ENCODE measurements around the gene SKOR2.
A peak's percentile ranks its signal among the peaks of the same experiment; 100 is the strongest.
"Not testable (repeated sequence)": the region's sequence is repeated elsewhere in the genome, so short reads cannot be mapped to it uniquely, and the experiment has no call there.

The SKOR2 gene

DNA sequence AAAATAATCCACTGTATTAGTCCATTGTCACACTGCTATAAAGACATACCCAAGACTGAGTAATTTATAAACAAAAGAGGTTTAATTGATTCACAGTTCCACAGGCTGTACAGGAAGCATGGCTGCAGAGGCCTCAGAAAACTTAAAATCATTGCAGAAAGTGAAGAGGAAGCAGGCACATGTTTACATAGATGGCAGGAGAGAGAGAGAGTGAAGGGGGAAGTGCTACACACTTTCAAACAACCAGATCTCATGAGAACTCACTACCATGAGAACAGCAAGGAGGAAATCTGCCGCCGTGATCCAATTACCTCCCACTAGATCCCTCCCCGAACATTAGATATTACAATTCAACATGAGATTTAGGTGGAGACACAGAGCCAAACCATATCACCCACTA is 55.5 kb downstream of the SKOR2 start:
- H3K79me1 ChIP-seq (ENCODE audit: low read length); H3K4me3 ChIP-seq (ENCODE audit: low read depth, low read length); H2BK120ac ChIP-seq (ENCODE audit: insufficient read depth, low read length, poor library complexity); H3K36me3 ChIP-seq (ENCODE audit: control insufficient read depth in 1 of 2, insufficient read depth in 2 of 2, low read length in 2 of 2); H3K27ac ChIP-seq (ENCODE audit: low read depth, low read length); H3K18ac ChIP-seq (ENCODE audit: low read length); H3K4me1 ChIP-seq (ENCODE audit: control insufficient read depth in 1 of 2, insufficient read depth in 2 of 2, low read length in 2 of 2); H3K79me2 ChIP-seq (ENCODE audit: control insufficient read depth, insufficient read depth, low read length, poor library complexity); H4K91ac ChIP-seq (ENCODE audit: low read depth, low read length); H2AK5ac ChIP-seq (ENCODE audit: low read length); H2BK5ac ChIP-seq (ENCODE audit: low read depth, low read length, poor library complexity); H3K27me3 ChIP-seq (ENCODE audit: insufficient read depth, low read length); H3K9me3 ChIP-seq (ENCODE audit: insufficient read depth, low read depth, low read length); H2AFZ ChIP-seq (ENCODE audit: insufficient read depth, low read length, poor library complexity); H4K12ac ChIP-seq (ENCODE audit: low read depth, low read length); H3K9ac ChIP-seq (ENCODE audit: low read length); H3K23ac ChIP-seq (ENCODE audit: low read length); DNase-seq; H4K8ac ChIP-seq (ENCODE audit: low read depth, low read length); H2BK12ac ChIP-seq (ENCODE audit: low read length); H3K4me2 ChIP-seq (ENCODE audit: low read length); H3K14ac ChIP-seq (ENCODE audit: low read length); H3K4ac ChIP-seq (ENCODE audit: low read depth, low read length): not testable (repeated sequence)
- WGBS (ENCODE audit: extremely low coverage, insufficient coverage, insufficient read length): no CpG with 5 or more reads among the region's 3 CpGs

DNA sequence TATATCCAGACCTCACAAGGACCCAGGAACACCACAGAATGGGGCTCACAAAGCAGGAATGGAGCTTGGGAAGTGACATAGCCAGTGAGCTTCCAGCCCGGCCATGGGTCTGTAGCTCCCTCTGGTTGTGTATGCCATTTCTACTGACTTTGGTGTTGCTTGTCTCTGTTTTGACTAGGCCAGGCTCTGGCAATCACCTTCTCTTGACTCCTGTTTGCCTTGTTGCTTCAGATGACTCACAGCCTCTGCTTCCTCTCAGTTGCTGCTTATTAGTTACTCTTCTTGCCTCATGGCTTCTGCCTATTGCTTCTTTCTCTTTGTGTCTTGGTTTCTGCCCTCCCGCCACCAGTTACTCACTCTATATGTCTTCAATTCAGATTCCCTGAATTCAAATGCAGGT is 59.5 kb downstream of the SKOR2 start:
- Histone ChIP-seq H3K27ac (ENCODE audit: low read depth, low read length) (no peak overlapping the region), H3K4me3 (ENCODE audit: low read depth, low read length) (no peak overlapping the region), H2AK5ac (ENCODE audit: low read length) (no peak overlapping the region), H3K4ac (ENCODE audit: low read depth, low read length) (no peak overlapping the region), H2AFZ (ENCODE audit: insufficient read depth, low read length, poor library complexity) (no peak overlapping the region), H3K4me1 (ENCODE audit: control insufficient read depth in 1 of 2, insufficient read depth in 2 of 2, low read length in 2 of 2) (no peaks in the 10 kb centered on the region), H2BK120ac (ENCODE audit: insufficient read depth, low read length, poor library complexity) (no peak overlapping the region), H4K12ac (ENCODE audit: low read depth, low read length) (no peak overlapping the region), H3K14ac (ENCODE audit: low read length) (no peak overlapping the region), H2BK5ac (ENCODE audit: low read depth, low read length, poor library complexity) (no peak overlapping the region), H3K27me3 (ENCODE audit: insufficient read depth, low read length) (no peaks in the 10 kb centered on the region), H3K9ac (ENCODE audit: low read length) (no peak overlapping the region), H2BK12ac (ENCODE audit: low read length) (no peak overlapping the region), H4K91ac (ENCODE audit: low read depth, low read length) (no peak overlapping the region), H3K4me2 (ENCODE audit: low read length) (no peak overlapping the region), H3K79me2 (ENCODE audit: control insufficient read depth, insufficient read depth, low read length, poor library complexity) (no peaks in the 10 kb centered on the region), H3K23ac (ENCODE audit: low read length) (no peak overlapping the region), H4K8ac (ENCODE audit: low read depth, low read length) (no peak overlapping the region), H3K36me3 (ENCODE audit: control insufficient read depth in 1 of 2, insufficient read depth in 2 of 2, low read length in 2 of 2) (no peaks in the 10 kb centered on the region), H3K9me3 (ENCODE audit: insufficient read depth, low read depth, low read length) (peaks cover 1% of the 10 kb centered on the region), H3K18ac (ENCODE audit: low read length) (no peak overlapping the region), H3K79me1 (ENCODE audit: low read length) (no peaks in the 10 kb centered on the region)
- DNase-seq: no peak
- WGBS (ENCODE audit: extremely low coverage, insufficient coverage, insufficient read length): no CpG with 5 or more reads among the region's 2 CpGs

DNA sequence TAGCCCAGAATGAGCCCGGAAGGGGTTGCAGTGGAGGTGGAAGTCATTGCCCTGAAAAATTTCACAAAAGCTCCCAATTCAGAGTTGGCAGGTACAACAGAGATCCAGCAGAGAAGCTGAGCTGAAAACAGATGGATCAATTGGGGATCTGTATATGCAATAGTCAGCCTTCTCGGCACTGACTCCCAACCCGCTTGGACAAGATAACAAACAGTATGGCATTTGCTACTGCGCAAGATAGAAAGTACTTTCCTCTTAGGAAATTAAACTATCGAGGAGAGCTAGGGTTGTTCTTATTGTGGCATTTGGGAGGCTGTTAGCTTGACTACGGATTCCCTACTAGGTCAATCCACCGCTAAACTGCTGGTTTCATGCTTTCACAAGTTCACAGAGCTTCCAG is 63.7 kb downstream of the SKOR2 start:
- Histone ChIP-seq H2BK12ac (ENCODE audit: low read length) (no peak overlapping the region), H3K14ac (ENCODE audit: low read length) (no peak overlapping the region), H2BK120ac (ENCODE audit: insufficient read depth, low read length, poor library complexity) (no peak overlapping the region), H3K27me3 (ENCODE audit: insufficient read depth, low read length) (no peaks in the 10 kb centered on the region), H4K8ac (ENCODE audit: low read depth, low read length) (no peak overlapping the region), H3K18ac (ENCODE audit: low read length) (no peak overlapping the region), H3K4ac (ENCODE audit: low read depth, low read length) (no peak overlapping the region), H4K12ac (ENCODE audit: low read depth, low read length) (no peak overlapping the region), H3K4me3 (ENCODE audit: low read depth, low read length) (no peak overlapping the region), H3K23ac (ENCODE audit: low read length) (no peak overlapping the region), H3K4me1 (ENCODE audit: control insufficient read depth in 1 of 2, insufficient read depth in 2 of 2, low read length in 2 of 2) (no peaks in the 10 kb centered on the region), H2AFZ (ENCODE audit: insufficient read depth, low read length, poor library complexity) (no peak overlapping the region), H3K9me3 (ENCODE audit: insufficient read depth, low read depth, low read length) (peaks cover 8% of the 10 kb centered on the region), H3K9ac (ENCODE audit: low read length) (no peak overlapping the region), H3K36me3 (ENCODE audit: control insufficient read depth in 1 of 2, insufficient read depth in 2 of 2, low read length in 2 of 2) (no peaks in the 10 kb centered on the region), H3K79me2 (ENCODE audit: control insufficient read depth, insufficient read depth, low read length, poor library complexity) (no peaks in the 10 kb centered on the region), H3K4me2 (ENCODE audit: low read length) (no peak overlapping the region), H3K79me1 (ENCODE audit: low read length) (no peaks in the 10 kb centered on the region), H4K91ac (ENCODE audit: low read depth, low read length) (no peak overlapping the region), H2AK5ac (ENCODE audit: low read length) (no peak overlapping the region), H3K27ac (ENCODE audit: low read depth, low read length) (no peak overlapping the region), H2BK5ac (ENCODE audit: low read depth, low read length, poor library complexity) (no peak overlapping the region)
- no CpG with 5 or more reads among the region's 7 CpGs for WGBS (ENCODE audit: extremely low coverage, insufficient coverage, insufficient read length)
- peak in 1 of 2 donors; percentile 27 for DNase-seq

DNA sequence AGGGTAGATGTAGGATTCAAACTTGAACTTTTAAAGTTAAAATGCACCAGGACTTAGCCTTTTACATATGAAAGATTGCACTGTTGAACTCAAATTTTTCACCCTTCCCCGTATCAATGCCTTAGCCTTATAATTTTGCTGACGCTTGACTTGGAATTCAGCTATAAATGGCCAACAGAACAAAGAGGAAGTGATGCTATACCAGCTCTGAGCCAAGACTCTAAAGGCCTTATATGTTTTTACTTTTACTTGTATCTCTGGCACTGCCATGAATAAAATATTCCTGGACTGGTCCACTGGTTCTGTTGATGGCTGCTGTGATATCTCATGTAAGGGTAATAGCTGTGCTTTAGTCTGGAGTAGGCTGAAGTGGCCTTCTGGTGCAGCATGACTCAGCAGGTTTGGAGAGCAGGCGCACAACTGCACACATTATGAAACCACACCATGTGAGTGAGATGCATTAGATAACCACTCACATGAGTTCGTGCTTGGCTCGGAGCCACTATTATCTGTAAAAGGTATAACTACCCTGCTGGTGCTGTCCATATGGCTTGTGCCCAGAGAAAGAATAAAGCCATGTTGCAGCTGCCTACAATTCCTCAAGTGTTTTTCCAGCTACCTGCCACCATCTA is 66.9 kb downstream of the SKOR2 start:
- no peak overlapping the region for H2BK12ac ChIP-seq (ENCODE audit: low read length)
- H3K4ac ChIP-seq (ENCODE audit: low read depth, low read length): no peak overlapping the region
- no peaks in the 10 kb centered on the region for H3K79me2 ChIP-seq (ENCODE audit: control insufficient read depth, insufficient read depth, low read length, poor library complexity)
- H4K91ac ChIP-seq (ENCODE audit: low read depth, low read length): no peak overlapping the region
- no peak overlapping the region for H3K4me2 ChIP-seq (ENCODE audit: low read length)
- H2AK5ac ChIP-seq (ENCODE audit: low read length): no peak overlapping the region
- no peak overlapping the region for H3K27ac ChIP-seq (ENCODE audit: low read depth, low read length)
- H3K4me3 ChIP-seq (ENCODE audit: low read depth, low read length): no peak overlapping the region
- H2AFZ ChIP-seq (ENCODE audit: insufficient read depth, low read length, poor library complexity): no peak overlapping the region
- H3K36me3 ChIP-seq (ENCODE audit: control insufficient read depth in 1 of 2, insufficient read depth in 2 of 2, low read length in 2 of 2): no peaks in the 10 kb centered on the region
- no peak overlapping the region for H3K23ac ChIP-seq (ENCODE audit: low read length)
- no peak overlapping the region for H2BK120ac ChIP-seq (ENCODE audit: insufficient read depth, low read length, poor library complexity)
- no peaks in the 10 kb centered on the region for H3K79me1 ChIP-seq (ENCODE audit: low read length)
- H3K27me3 ChIP-seq (ENCODE audit: insufficient read depth, low read length): no peaks in the 10 kb centered on the region
- H3K14ac ChIP-seq (ENCODE audit: low read length): no peak overlapping the region
- no CpG with 5 or more reads among the region's 5 CpGs for WGBS (ENCODE audit: extremely low coverage, insufficient coverage, insufficient read length)
- peaks cover 6% of the 10 kb centered on the region for H3K9me3 ChIP-seq (ENCODE audit: insufficient read depth, low read depth, low read length)
- H3K4me1 ChIP-seq (ENCODE audit: control insufficient read depth in 1 of 2, insufficient read depth in 2 of 2, low read length in 2 of 2): no peaks in the 10 kb centered on the region
- H3K18ac ChIP-seq (ENCODE audit: low read length): no peak overlapping the region
- H4K12ac ChIP-seq (ENCODE audit: low read depth, low read length): no peak overlapping the region
- peak; percentile 71 to 89 for DNase-seq
- no peak overlapping the region for H2BK5ac ChIP-seq (ENCODE audit: low read depth, low read length, poor library complexity)
- H4K8ac ChIP-seq (ENCODE audit: low read depth, low read length): no peak overlapping the region
- H3K9ac ChIP-seq (ENCODE audit: low read length): no peak overlapping the region

Measured in trophoblast cell (in vitro differentiated cells and primary cell).